Raji (cell line): ENCODE data around the gene DPH7.

Experiments used
- POLR2A ChIP-seq: IDR thresholded peaks from 2 replicates; pipeline ENCODE4 v1.6.1; 2011; ENCODE audit warnings: low read depth, low read length, control low read depth; ENCODE audit not compliant: insufficient read depth

DPH7 gene

DNA sequence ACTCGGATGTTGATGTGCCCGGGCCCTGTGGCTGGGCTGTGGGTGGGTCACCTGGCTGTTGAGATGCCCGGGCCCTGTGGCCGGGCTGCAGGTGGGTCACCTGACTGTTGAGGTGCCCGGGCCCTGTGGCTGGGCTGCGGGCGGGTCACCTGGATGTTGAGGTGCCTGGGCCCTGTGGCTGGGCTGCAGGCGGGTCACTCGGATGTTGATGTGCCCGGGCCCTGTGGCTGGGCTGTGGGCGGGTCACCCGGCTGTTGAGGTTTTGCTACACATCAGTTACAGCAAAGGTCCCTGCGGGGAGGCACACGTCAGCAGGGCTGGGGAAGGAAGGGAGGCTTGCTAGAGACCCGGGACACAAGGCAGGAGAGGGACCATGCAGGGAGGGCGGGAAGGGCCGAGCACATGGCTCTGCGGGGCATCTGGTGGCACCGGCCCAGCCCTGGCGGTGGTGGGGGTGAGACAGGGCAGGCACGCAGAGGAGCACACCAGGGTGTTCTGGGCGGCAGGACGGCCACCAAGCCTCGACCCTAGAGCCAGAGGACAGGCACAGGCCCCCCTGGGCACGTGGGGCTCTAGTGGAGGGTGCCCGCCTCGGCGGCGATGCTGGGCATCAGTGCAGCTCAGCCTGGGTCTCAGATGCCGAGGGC lies 63.9 kb downstream of the DPH7 start:
- no peak for TF ChIP-seq POLR2A

DNA sequence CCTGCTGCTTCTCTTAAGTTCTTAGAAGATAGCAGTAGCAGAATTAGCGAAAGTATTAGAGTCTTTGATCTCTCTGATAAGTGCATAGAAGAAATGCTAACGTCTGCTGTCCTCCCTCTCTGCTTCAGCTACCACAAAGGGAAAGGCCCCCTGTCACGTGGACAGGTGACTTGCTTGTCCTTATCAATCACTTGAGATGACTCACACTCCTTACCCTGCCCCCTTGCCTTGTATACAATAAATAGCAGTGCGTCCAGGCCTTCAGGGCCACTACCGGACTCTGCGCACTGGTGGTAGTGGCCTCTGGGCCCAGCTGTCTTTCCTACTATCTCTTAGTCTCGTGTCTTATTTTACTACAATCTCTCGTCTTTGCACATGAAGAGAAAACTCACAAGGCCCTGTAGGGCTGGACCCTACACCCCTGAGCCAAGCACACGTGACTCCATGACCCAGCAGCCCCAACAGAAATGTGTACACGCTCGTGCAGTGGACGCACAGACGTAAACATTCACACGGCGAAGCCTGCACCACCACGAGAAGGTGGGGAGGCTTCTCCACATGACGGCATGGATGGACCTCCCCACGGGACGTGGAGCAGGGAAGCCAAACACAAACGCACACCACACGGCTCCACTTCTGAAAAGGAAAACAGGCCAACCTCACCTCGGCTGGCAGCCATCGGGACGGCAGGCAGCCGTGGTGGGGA lies 66.8 kb downstream of the DPH7 start:
- TF ChIP-seq POLR2A = no peak

DNA sequence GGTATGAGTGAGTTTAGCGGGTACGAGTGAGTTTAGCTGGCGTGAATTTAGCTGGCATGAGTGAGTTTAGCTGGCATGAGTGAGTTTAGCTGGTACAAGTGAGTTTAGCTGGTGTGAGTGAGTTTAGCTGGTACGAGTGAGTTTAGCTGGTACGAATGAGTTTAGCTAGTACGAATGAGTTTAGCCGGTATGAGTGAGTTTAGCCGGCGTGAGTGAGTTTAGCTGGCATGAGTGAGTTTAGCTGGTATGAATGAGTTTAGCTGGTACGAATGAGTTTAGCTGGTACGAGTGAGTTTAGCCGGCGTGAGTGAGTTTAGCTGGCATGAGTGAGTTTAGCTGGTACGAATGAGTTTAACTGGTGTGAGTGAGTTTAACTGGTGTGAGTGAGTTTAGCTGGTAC lies 69.5 kb downstream of the DPH7 start:
- TF ChIP-seq POLR2A = no peak

DNA sequence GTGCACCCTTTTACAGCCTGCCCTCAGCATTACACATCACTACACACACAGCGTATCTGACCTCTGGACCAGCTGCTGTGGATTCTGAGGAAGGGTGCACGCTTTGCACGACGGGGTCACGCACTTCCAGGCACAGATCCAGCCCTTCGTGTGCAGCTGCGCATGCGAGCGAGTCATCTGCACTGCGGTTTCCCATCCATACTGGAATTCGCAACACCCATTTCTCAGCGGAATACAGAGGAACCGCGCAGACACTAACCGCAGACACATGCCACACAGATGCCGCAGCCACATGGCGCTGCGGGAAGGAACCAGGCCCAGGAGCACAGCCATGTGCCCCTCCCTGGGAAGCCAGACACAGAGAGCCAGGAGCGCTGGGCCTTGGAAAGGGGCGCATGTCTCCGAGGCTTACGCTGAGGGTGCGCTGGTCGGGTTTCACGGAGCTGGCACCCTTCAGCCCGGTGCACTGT lies 72.0 kb downstream of the DPH7 start:
- no peak for TF ChIP-seq POLR2A

DNA sequence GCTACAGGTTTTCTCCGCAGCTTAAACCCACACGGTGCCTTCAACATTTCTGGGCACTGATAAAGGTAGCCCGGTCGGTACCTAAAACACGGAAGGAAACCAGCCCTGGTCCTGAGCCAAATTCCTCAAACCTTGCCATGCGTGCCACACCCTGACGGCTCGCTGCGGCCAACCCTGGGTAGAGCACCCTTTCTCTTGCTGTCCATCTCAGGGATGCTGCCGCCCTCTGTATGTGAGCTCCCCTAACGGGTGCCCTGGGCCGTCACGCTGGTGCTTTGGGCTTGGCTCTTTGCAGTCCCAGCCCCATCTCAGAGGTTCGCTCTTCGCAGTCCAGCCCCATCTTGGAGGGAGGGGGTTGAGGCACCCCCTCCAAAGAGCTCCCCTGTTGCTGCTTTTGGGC lies 72.5 kb downstream of the DPH7 start:
- TF ChIP-seq POLR2A = no peak

DNA sequence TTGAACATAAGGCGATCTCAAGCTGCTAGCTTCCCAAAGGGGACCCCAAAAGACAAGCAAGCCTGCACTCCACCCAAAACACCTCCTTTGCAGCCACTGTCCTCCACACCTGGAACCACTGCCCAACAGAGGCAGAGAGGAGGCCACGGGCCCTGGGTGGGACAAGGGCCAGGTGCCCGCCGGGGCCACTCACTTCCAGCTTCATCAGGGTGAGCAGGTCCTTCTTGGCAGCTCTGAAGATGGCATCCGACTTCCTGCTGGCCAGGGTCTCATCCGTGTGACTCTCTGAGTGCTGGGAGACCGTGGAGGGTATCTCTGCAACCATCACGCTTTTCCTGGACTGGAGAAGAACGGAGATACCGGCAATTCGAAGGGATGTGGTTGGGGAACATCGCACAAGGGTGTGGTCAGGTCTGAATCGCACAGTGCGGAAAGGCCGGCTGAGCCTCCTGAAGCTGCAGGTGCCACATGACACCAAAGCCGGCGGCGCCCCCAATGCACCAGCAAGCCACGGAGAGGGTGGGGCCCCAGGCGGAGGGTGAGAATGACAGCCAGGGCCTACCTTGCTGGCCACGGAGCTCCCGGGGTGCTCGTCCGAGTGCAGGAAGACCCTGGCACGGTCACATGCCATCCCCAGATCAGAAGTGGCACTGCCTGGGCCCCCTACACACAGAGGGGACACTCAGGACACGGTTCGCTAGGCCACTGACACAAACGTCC lies 73.1 kb downstream of the DPH7 start:
- no peak for TF ChIP-seq POLR2A
